DND-41 (cell line): Measurements from ENCODE around the gene BLOC1S4.
A peak's percentile ranks its signal among the peaks of the same experiment; 100 is the strongest.

ENCODE experiments used
- ATAC-seq: fragments of 200-7000 bp; cut with Tn5 transposase; 3 replicates; pipeline ENCODE4 v1.9.1; 2021; ENCODE audit warnings: low read depth; ENCODE audit not compliant: insufficient read depth
- DNase-seq: peaks from one replicate; pipeline ENCODE4 v3.0.0-alpha.2; 2020
- H2AFZ ChIP-seq: 2 replicates; pipeline ENCODE4 v1.6.0; 2012; ENCODE audit warnings: low read depth, low read length
- H3K27ac ChIP-seq: 2 replicates; pipeline ENCODE4 v1.5.1; 2012; ENCODE audit warnings: low read length, inconsistent platforms
- H3K27me3 ChIP-seq: fragments of 200-600 bp; sonication (generic); 2 replicates; pipeline ENCODE4 v1.6.0; 2012; ENCODE audit warnings: low read length, mild to moderate bottlenecking, inconsistent platforms; ENCODE audit not compliant: insufficient read depth, poor library complexity
- H3K36me3 ChIP-seq: 2 replicates; pipeline ENCODE4 v1.5.1; 2012; ENCODE audit warnings: low read length, inconsistent platforms; ENCODE audit not compliant: insufficient read depth
- H3K4me1 ChIP-seq: 2 replicates; pipeline ENCODE4 v1.5.1; 2012; ENCODE audit warnings: mild to moderate bottlenecking, low read length; ENCODE audit not compliant: insufficient read depth
- H3K4me2 ChIP-seq: 2 replicates; pipeline ENCODE4 v1.6.0; 2012; ENCODE audit warnings: mild to moderate bottlenecking, moderate library complexity, low read length, inconsistent platforms; ENCODE audit not compliant: insufficient read depth
- H3K4me3 ChIP-seq, 2 experiments: fragments of 200-600 bp in 1 of 2; shearing (Covaris generic) in 1 of 2; 2 replicates each; pipeline ENCODE4 v1.5.1; 2012 to 2016; ENCODE audit warnings: inconsistent platforms in 2 of 2, low read length in 2 of 2, mild to moderate bottlenecking in 2 of 2, low read depth in 1 of 2, moderate library complexity in 1 of 2
- H3K79me2 ChIP-seq: 2 replicates; pipeline ENCODE4 v1.6.0; 2012; ENCODE audit warnings: low read length, inconsistent platforms; ENCODE audit not compliant: insufficient read depth
- H3K9ac ChIP-seq: 2 replicates; pipeline ENCODE4 v1.6.0; 2012; ENCODE audit warnings: low read depth, mild to moderate bottlenecking, inconsistent platforms, low read length, moderate library complexity
- H3K9me3 ChIP-seq: 2 replicates; pipeline ENCODE4 v1.5.1; 2012; ENCODE audit warnings: low read length, moderate library complexity, mild to moderate bottlenecking, inconsistent platforms; ENCODE audit not compliant: insufficient read depth, severe bottlenecking
- H4K20me1 ChIP-seq: 2 replicates; pipeline ENCODE4 v1.6.0; 2012; ENCODE audit warnings: low read length; ENCODE audit not compliant: insufficient read depth
- CTCF ChIP-seq: IDR thresholded peaks from 2 replicates; pipeline ENCODE4 v1.5.1; 2012; ENCODE audit warnings: borderline replicate concordance, low read length, moderate library complexity, mild to moderate bottlenecking; ENCODE audit not compliant: poor library complexity, severe bottlenecking; ENCODE audit errors: extremely low read depth
- EZH2 ChIP-seq: IDR thresholded peaks from 3 replicates; pipeline ENCODE4 v1.6.1; 2012; ENCODE audit warnings: borderline replicate concordance, low read depth, mild to moderate bottlenecking, moderate library complexity, low read length, inconsistent platforms; ENCODE audit not compliant: severe bottlenecking

The BLOC1S4 gene

GRCh38 chr4:6718932-6719610 lies 3.1 kb downstream of the BLOC1S4 start:
- no peak for DNase-seq
- Histone ChIP-seq H3K4me3 (no peak overlapping the region), H3K27ac (no peak overlapping the region), H4K20me1 (peaks cover 21% of the 10 kb centered on the region), H3K9me3 (no peaks in the 10 kb centered on the region), H3K4me2 (no peak overlapping the region), H2AFZ (no peak overlapping the region), H3K4me1 (peaks cover 35% of the 10 kb centered on the region), H3K79me2 (peaks cover 21% of the 10 kb centered on the region), H3K9ac (no peak overlapping the region), H3K36me3 (no peaks in the 10 kb centered on the region; the same call in 1 of the 2 replicates), H3K27me3 (no peaks in the 10 kb centered on the region)
- no peak for TF ChIP-seq CTCF
- no peak for ATAC-seq

- H3K36me3 ChIP-seq: no peaks in the 10 kb centered on the region; the same call in 1 of the 2 replicates
- H3K27ac ChIP-seq: no peak overlapping the region
- no peak for TF ChIP-seq EZH2
- no peak for TF ChIP-seq CTCF
- H3K4me3 ChIP-seq: no peak overlapping the region
- H3K4me1 ChIP-seq: peaks cover 35% of the 10 kb centered on the region
- peaks cover 21% of the 10 kb centered on the region for H3K79me2 ChIP-seq
- no peak overlapping the region for H3K4me2 ChIP-seq
- peaks cover 21% of the 10 kb centered on the region for H4K20me1 ChIP-seq
- H3K9me3 ChIP-seq: no peaks in the 10 kb centered on the region
- ATAC-seq (no peak), DNase-seq (no peak)
- H3K9ac ChIP-seq: no peak overlapping the region
- H2AFZ ChIP-seq: no peak overlapping the region
- H3K27me3 ChIP-seq: no peaks in the 10 kb centered on the region
These were observed 3.7 kb downstream of the BLOC1S4 start for GRCh38 chr4:6719611-6720179.

GRCh38 chr4:6720202-6720699 lies 4.3 kb downstream of the BLOC1S4 start:
- H3K9me3 ChIP-seq: no peaks in the 10 kb centered on the region
- no peak overlapping the region for H3K9ac ChIP-seq
- H4K20me1 ChIP-seq: peaks cover 21% of the 10 kb centered on the region
- peaks cover 21% of the 10 kb centered on the region for H3K79me2 ChIP-seq
- peaks cover 31% of the 10 kb centered on the region for H3K4me1 ChIP-seq
- TF ChIP-seq EZH2 (no peak), CTCF (peak; percentile 96)
- DNase-seq: peak; percentile 75
- no peaks in the 10 kb centered on the region for H3K27me3 ChIP-seq
- H3K4me3 ChIP-seq: no peak overlapping the region
- H3K27ac ChIP-seq: no peak overlapping the region
- peak; percentile 61 for ATAC-seq
- H2AFZ ChIP-seq: peak overlapping the region; percentile 47
- H3K36me3 ChIP-seq: no peaks in the 10 kb centered on the region; the same call in 1 of the 2 replicates
- H3K4me2 ChIP-seq: peak overlapping the region; percentile 49
